Left lung (tissue), 10 donors: ENCODE data around the gene ZNRF2. TPM values are rescaled to one million over a fixed set of nuclear protein-coding genes. Genes with fewer than 3 reads are reported as not detected.
A peak's percentile ranks its signal among the peaks of the same experiment; 100 is the strongest.

Experiments used
- ATAC-seq: fragments of 200-7000 bp; cut with Tn5 transposase; one replicate; pipeline ENCODE4 v1.9.1; 2020; ENCODE audit warnings: moderate library complexity
- DNase-seq, 4 donors: peaks; one replicate each; pipeline ENCODE4 v3.0.0-alpha.2; 2013 to 2020
- H3K27ac ChIP-seq, 2 donors: fragments of 200-600 bp; sonication (generic) in 1 of 2; one replicate each; pipeline versions ENCODE4 v1.5.0 to v1.8.0; 2020 to 2021
- H3K27me3 ChIP-seq, 2 donors: fragments of 200-600 bp; sonication (generic) in 1 of 2; one replicate each; pipeline versions ENCODE4 v1.5.0 to v1.8.0; 2020 to 2021
- H3K36me3 ChIP-seq, 2 donors: fragments of 200-600 bp; sonication (generic) in 1 of 2; one replicate each; pipeline versions ENCODE4 v1.5.0 to v1.8.0; 2020 to 2021
- H3K4me1 ChIP-seq, 2 donors: fragments of 200-600 bp; one replicate each; pipeline ENCODE4 v1.8.0; 2021
- H3K4me3 ChIP-seq, 2 donors: fragments of 200-600 bp; sonication (generic) in 1 of 2; one replicate each; pipeline versions ENCODE4 v1.5.0 to v1.8.0; 2020 to 2021; ENCODE audit warnings: mild to moderate bottlenecking in 1 of 2
- H3K9me3 ChIP-seq, 2 donors: fragments of 200-600 bp; sonication (generic) in 1 of 2; one replicate each; pipeline versions ENCODE4 v1.5.0 to v1.8.0; 2020 to 2021
- intact Hi-C, 2 donors: fragments of 100-400 bp; cut with DNase I; formaldehyde crosslinking; loops; one replicate each; pipeline versions ENCODE4 v1.11.2 to v1.14.2; 2022
- polyA plus RNA-seq, 6 donors: library from polyadenylated mRNA; unstranded; fragments of 120-200 nt; gene quantifications; one replicate each; pipeline ENCODE4 v1.2.1, GENCODE V29; 2013; ENCODE audit not compliant: insufficient read length in 6 of 6
- total RNA-seq, 2 donors: library from RNA; stranded (reverse); fragmentation: NEBNext Ultra II Directional; extraction: Animal tissue kit (Norgen Biotek cat#: 25700); gene quantifications; one replicate each; pipeline ENCODE4 v1.2.1, GENCODE V29; 2021
- TF ChIP-seq, protein P1 (sequence below), 2 donors: fragments of 200-600 bp; sonication (generic) in 1 of 2; IDR thresholded peaks; one replicate each; pipeline versions ENCODE4 v1.5.0 to v1.8.0; 2021; ENCODE audit warnings: antibody characterized with exemption in 2 of 2
- donor health status: DM: no; HTN: yes; CAD: no.
- donor health status: DM: no; HTN: no; CAD: no.

ZNRF2 gene
- total and polyA plus RNA-seq, 8 donors = 10.9 to 19.5 (median 12.4) TPM

DNA sequence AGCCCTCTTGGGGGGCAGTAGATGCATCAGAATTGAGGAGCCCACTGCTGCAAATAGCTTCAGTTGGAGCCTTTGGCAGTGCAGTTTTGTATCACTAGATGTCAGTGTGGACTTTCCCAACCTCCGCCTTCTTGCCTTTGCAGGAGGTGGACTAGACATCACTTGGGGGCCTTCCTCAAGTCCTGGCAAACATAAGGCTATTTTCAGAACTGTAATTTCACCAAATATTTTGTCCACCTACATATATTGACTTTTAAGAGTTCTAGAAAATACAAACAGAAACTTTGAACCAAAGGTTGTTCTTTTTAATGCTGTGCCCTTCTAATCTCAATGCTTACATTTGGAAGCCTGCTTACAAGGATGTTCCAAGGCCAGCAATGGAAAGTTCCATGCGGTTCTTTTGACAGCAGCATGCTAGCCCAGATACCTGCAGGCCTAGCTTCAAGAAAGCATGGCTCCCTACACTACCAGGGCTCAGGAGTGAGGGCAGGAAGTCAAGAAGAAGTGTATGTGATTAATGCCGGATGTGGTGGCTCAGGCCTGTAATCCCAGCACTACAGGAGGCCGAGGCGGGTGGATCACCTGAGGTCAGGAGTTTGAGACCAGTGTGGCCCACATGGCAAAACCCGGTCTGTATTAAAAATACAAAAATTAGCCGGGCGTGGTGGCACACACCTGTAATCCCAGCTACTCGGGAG is 8.0 kb upstream of the ZNRF2 start:
- H3K9me3 ChIP-seq = no peaks in the 10 kb centered on the region
- peaks cover 0 to 4% of the 10 kb centered on the region in 2 donors for H3K4me1 ChIP-seq
- no peak overlapping the region for H3K4me3 ChIP-seq
- peak in 1 of 4 donors; percentile 65 for DNase-seq
- ATAC-seq = peak; percentile 64
- H3K27ac ChIP-seq = no peak overlapping the region
- TF ChIP-seq, protein P1, sequence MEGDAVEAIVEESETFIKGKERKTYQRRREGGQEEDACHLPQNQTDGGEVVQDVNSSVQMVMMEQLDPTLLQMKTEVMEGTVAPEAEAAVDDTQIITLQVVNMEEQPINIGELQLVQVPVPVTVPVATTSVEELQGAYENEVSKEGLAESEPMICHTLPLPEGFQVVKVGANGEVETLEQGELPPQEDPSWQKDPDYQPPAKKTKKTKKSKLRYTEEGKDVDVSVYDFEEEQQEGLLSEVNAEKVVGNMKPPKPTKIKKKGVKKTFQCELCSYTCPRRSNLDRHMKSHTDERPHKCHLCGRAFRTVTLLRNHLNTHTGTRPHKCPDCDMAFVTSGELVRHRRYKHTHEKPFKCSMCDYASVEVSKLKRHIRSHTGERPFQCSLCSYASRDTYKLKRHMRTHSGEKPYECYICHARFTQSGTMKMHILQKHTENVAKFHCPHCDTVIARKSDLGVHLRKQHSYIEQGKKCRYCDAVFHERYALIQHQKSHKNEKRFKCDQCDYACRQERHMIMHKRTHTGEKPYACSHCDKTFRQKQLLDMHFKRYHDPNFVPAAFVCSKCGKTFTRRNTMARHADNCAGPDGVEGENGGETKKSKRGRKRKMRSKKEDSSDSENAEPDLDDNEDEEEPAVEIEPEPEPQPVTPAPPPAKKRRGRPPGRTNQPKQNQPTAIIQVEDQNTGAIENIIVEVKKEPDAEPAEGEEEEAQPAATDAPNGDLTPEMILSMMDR (IDR thresholded peaks at IDR 0.05) = peak; percentile 43 to 45
- intact Hi-C loops = loop anchor here in 1 of 2 donors (5.0 to 10.0 kb wide), 2 partner anchors 112 to 136 kb away; no protein-coding TSS in a partner anchor
- H3K27me3 ChIP-seq = no peaks in the 10 kb centered on the region
- H3K36me3 ChIP-seq = no peaks in the 10 kb centered on the region

- intact Hi-C loops = loop anchor here in 1 of 2 donors (5.0 to 10.0 kb wide), 2 partner anchors 114 to 134 kb away; no protein-coding TSS in a partner anchor
- H3K27me3 ChIP-seq = no peaks in the 10 kb centered on the region
- no peak overlapping the region for H3K27ac ChIP-seq
- H3K9me3 ChIP-seq = no peaks in the 10 kb centered on the region
- peak in 1 of 4 donors; percentile 63 for DNase-seq
- H3K4me3 ChIP-seq = no peak overlapping the region
- no peaks in the 10 kb centered on the region for H3K36me3 ChIP-seq
- TF ChIP-seq, protein P1 (IDR thresholded peaks at IDR 0.05) = no peak
- H3K4me1 ChIP-seq = peaks cover 0 to 4% of the 10 kb centered on the region in 2 donors
- ATAC-seq = peak; percentile 83
These were observed 6.0 kb upstream of the ZNRF2 start for GRCh38 chr7:30278376-30278775.

GRCh38 chr7:30278849-30279652 is 5.3 kb upstream of the ZNRF2 start:
- no peak for ATAC-seq
- Histone ChIP-seq H3K36me3 (no peaks in the 10 kb centered on the region), H3K27ac (no peak overlapping the region), H3K4me1 (peaks cover 0 to 8% of the 10 kb centered on the region in 2 donors), H3K27me3 (no peaks in the 10 kb centered on the region), H3K4me3 (no peak overlapping the region), H3K9me3 (no peaks in the 10 kb centered on the region)
- intact Hi-C loops = loop anchor here in 1 of 2 donors (5.0 to 10.0 kb wide), 2 partner anchors 114 to 133 kb away; no protein-coding TSS in a partner anchor
- DNase-seq = no peak
- TF ChIP-seq, protein P1 (IDR thresholded peaks at IDR 0.05) = no peak

DNA sequence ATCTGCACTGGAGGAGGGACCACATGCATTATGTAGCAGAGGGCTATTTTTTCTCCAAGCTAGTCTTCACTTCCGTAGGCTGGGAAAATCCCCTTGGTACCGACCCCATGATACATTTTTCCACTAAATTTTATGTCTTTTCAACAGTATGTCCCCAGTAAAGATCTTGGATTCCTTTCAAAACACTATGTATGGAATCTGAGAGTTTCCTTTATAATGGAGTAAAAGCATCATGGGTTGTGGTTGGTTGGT is 4.8 kb upstream of the ZNRF2 start:
- TF ChIP-seq, protein P1 (IDR thresholded peaks at IDR 0.05) = no peak
- H3K36me3 ChIP-seq = no peaks in the 10 kb centered on the region
- intact Hi-C loops = loop anchor here in 1 of 2 donors (5.0 to 10.0 kb wide), 2 partner anchors 115 to 133 kb away; no protein-coding TSS in a partner anchor

GRCh38 chr7:30280631-30281030 is 3.8 kb upstream of the ZNRF2 start:
- TF ChIP-seq, protein P1 (IDR thresholded peaks at IDR 0.05) = no peak
- peaks cover 0 to 8% of the 10 kb centered on the region in 2 donors for H3K4me1 ChIP-seq
- H3K36me3 ChIP-seq = no peaks in the 10 kb centered on the region
- H3K27me3 ChIP-seq = no peaks in the 10 kb centered on the region
- no peak overlapping the region for H3K27ac ChIP-seq
- intact Hi-C loops = no loop called here
- no peak overlapping the region for H3K4me3 ChIP-seq
- ATAC-seq (no peak), DNase-seq (no peak)
- H3K9me3 ChIP-seq = no peaks in the 10 kb centered on the region

More for the DNA sequence above, 4.8 kb upstream of the ZNRF2 start:
- Histone ChIP-seq H3K27me3 (no peaks in the 10 kb centered on the region), H3K4me1 (peaks cover 0 to 8% of the 10 kb centered on the region in 2 donors), H3K4me3 (no peak overlapping the region), H3K9me3 (no peaks in the 10 kb centered on the region), H3K27ac (no peak overlapping the region)
- no peak for ATAC-seq
- DNase-seq = no peak
